DMS 273 (cell line): ENCODE results near the gene TBC1D14.

Source experiments
- DNase-seq: peaks from one replicate; lab custom pipeline; 2025; ENCODE audit not compliant: unreplicated experiment; lab: John Stamatoyannopoulos, UW

The TBC1D14 gene

DNA sequence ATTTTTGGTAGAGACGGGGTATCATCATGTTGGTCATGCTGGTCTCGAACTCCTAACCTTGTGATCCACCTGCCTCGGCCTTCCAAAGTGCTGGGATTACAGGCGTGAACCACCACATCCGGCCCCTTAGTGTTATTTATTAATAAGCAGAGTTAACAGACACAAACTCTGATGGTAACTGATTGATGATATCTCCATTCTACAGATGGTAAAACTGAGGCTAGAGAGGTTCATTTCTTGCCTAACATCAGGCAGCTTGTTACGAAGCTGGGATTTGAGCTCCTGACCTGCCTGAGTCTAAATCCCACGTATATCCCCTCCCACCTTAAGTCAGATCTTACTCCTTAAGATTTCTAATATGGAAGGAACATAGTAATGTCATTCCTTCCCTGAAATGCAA is 36.9 kb downstream of the TBC1D14 start:
- no peak for DNase-seq

GRCh38 chr4:6948134-6948460 is 38.5 kb downstream of the TBC1D14 start:
- DNase-seq = no peak

DNA sequence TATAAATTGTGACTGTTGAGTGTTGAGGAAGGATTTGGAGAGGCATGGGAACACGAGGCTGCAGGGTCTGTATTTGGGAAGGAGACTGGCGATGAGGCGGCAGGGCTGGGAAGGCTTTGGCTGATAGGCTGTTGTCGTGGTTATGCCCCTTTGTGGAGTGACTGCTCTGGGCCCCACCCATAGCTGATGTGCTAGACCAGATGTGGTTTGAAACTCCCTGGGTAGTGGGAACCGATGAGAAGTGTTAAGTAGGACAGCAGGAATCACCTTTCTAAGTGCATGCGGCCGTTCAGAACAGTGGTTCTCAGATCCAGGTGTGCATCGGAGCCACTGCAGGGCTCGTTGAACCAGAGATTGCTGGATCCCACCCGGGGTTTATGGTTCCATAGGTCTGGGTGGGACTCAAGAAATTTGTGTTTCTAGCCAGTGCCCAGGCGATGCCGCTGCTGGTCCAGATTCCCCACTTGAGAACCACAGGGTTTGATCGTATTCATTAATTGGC is 42.3 kb downstream of the TBC1D14 start:
- DNase-seq = peak; percentile 10

- peak; percentile 89 for DNase-seq
Observed at GRCh38 chr4:6953751-6954380, 44.2 kb downstream of the TBC1D14 start.

- no peak for DNase-seq
Observed at GRCh38 chr4:6955261-6955911, 45.8 kb downstream of the TBC1D14 start.

DNA sequence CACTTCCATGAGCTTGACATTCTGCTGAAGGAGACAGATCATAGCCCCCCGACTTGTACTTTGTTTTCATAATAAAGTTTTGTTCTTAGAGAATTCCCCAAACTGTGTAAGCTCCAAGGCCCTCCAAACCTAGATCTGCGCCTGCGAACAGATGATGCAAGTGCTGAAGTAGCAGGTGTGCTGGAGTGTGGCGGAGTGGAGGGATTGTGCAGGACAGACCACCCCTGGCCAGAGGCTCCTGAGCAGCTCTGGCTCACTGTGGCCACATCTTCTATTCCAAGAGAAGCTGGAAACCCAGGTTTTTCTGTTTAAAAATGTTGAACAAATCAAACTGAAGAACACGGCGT is 46.4 kb downstream of the TBC1D14 start:
- DNase-seq = no peak

DNA sequence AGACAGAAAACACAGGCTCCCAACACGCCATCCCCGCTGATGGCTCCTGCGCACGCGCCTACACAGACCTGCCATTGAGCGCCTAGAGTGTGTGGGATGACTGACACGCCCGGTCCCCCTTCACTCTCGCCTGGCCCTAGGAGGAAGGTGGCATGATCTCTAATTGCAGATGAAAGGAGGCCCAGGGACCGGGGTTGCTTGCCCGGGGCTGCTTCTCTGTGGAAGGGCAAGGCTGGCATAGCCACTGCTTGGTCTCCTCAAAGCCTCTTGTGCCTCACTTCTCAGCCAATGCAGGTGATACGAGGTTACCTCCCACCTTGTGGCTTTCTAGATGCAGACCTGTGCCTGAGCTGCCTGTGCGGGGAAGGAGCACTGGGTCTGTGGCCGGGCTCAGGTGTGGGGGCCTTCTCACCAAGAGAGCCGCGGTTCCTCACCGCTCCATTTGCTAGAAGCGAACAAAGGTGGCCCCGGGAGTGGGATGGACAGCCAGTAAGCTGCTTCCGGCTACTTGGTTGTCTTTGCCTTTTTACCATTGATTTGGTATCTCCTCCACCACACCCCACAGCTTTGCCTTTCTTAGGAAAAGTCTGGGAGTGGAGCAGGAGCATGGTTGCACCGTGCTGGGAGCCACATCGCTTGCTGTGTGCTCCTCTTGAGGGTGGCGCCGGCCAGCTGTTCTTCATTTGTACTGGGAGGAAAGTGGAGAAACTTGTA is 47.0 kb downstream of the TBC1D14 start:
- DNase-seq = peak; percentile 49

DNA sequence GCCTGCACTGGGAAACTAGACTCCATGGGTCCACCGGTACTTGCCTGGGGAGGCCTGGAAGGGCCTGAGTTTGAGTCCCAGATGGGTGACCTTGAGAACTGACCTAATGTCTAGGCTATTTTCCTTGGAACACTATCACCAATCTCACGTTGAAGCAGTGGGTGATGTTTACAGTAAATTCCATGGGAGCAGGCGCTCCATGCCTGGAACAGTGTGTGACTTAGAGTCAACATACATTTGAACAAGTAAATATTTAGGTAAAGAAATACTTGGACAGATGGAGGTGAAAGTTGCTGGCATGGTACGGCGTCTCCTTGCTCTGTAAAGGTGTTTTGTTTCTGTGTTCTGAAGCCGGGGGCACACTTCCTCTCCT is 47.5 kb downstream of the TBC1D14 start:
- peak; percentile 49 for DNase-seq

DNA sequence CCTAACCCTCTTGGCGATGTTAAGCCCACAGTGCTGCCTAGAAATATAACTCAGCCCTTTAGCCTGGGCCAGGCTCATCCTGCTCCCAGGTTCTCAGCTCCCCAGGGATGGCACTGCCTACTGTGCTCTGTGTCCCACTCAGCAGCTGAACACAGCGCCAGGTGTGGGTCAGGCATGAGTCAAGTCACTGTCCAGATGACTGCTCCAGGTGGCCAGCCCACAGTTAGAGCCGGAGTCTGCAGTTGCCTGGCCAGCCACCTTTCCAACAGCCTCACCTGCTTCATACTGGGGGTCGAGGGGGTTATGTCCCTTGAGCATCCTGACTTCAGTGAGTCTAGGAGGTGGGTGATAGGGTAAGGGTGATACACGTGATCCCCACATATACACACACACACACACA is 48.4 kb downstream of the TBC1D14 start:
- no peak for DNase-seq

- no peak for DNase-seq
Observed at GRCh38 chr4:6959261-6959660, 49.6 kb downstream of the TBC1D14 start.

DNA sequence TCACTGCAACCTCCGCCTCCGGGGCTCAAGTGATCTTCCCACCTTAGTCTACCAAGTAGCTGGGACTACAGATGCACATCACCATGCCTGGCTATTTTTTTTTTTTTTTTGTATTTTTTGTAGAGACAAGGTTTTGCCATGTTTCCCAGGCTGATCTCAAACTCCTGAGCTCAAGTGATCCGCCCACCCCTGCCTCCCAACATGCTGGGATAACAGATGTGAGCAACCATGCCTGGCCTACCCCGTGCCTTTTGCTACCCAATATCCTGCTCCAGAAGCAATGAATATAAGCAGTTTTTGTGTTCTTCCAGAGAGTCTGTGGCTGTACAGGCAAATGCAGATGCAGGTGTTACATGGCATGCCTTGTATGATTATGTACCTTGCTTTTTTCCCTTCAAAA is 50.5 kb downstream of the TBC1D14 start:
- DNase-seq = peak; percentile 42

DNA sequence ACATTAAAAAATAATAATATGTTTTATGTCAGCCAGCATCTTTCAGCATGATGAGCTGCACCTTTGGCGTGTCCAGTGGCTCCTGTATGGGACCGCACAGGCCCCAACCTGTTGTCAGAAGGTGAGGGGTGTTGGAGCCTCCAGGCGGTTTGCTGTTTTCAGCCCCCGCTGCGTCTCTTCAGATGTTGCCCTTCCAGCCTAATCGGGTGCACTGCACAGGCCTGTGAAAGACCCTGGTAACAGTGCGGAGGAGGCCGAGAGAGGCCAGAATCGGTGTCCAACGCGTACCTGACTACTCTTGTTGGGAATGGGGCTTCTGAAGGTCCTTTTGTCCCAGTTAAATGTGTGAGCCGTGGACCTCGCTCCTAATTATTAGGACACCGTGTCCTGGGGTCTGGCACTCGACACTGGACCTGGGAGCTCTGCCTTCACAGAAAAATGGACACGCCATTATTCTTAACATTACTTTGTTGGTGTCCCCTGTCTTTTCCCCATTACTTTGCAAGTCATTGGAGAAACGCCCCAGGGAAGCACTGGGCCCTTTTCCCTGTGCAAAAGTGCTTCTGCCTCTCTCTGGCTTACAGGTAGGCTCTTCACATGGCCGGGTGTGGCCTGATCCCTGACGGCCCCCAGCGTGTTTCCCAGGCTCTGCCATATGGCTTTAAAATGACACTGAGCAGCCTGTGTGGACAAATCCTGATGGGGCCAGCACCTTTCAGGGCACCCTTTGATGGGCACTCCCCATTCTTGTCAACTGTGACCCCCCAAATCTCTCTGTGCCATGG is 51.2 kb downstream of the TBC1D14 start:
- DNase-seq = no peak

DNA sequence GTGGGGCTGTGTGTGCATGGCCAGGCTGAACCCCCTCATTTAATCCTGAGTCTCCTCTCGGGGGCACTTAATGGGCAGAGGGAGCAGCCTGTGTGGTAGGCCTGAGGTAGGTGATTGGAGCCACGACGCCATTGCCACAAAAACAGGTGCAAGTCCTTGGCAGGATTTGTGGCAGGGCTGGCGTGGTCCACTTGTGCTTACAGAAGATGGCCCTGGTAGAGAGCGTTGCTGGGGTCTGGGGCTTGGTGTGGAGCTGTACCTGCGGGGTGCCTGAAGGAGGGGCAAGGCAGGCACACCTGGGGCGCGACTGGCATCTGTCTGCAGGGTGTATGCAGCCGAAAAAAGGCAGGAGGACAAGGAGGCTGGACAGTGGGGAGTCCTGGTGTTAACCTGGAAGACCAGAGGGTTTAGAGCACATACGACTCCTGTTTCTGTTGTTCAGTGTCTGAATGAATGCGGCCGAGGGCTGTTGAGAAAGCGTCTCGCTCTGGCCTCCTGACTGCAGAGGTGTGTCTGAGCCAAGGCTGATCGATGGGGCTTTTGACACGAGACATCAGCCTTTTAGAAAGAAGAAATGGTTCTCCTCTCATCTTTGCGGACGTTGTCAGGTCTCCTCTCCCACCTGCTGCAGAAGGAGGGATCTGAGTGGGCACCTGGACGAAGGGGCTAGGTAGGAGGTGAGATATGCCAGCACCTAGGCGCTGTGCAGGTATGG is 52.0 kb downstream of the TBC1D14 start:
- DNase-seq = no peak

GRCh38 chr4:6962211-6963041 is 52.8 kb downstream of the TBC1D14 start:
- no peak for DNase-seq

- DNase-seq = peak; percentile 53
Observed at GRCh38 chr4:6963139-6963611, 53.5 kb downstream of the TBC1D14 start.

GRCh38 chr4:6964858-6965257 is 55.2 kb downstream of the TBC1D14 start:
- DNase-seq = no peak

- peak; percentile 24 for DNase-seq
Observed at GRCh38 chr4:6965329-6965728, 55.7 kb downstream of the TBC1D14 start.

GRCh38 chr4:6967846-6968340 is 58.3 kb downstream of the TBC1D14 start:
- no peak for DNase-seq

DNA sequence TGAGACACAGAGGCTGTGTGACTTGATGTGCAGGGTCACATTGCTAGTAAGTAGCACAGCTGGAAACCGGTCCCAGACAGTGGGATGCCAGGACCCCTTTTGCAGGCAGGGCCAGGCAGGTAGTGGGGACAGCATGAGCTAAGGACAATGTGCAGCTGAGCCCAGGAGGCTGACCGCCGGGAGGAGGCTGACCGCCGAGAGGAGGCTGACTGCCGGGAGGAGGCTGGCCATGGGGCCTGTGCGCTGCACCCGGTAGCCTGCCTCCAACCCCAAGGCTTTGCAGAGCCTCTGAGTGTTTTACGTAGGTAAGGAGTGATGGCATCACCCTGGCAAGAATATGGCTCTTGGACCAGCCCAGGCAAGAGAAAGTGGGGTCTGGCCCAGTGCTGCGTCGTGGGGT is 58.9 kb downstream of the TBC1D14 start:
- DNase-seq = no peak
